ENCODE data around the gene EGFR. TPM values are rescaled to one million over a fixed set of nuclear protein-coding genes. Genes with fewer than 3 reads are reported as not detected.

The EGFR gene
- total RNA-seq, 1 donor from 2014 or later = 62.7 TPM

DNA sequence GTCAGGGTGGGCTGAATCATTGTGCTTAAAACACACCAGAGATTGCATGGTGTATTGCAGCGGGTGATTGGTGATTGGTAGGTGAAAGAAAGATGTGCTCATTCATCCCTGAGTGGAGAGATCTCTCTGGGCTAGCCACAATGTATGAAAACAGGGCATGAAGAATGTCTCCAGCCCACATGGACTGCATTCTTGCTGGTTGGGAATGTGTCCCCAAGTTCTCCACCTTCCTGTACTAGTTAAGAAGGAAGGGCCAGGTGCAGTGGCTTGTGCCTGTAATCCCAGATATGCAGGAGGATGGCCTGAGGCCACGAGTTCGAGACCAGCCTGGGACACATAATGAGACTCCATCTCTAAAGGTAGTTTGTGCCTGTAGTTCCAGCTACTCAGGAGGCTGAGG, 232.5 kb downstream of the EGFR start:
- Histone ChIP-seq H3K4me3 (no peak overlapping the region), H3K36me3 (no peaks in the 10 kb centered on the region), H3K27me3 (ENCODE audit: low read depth) (peaks cover 11% of the 10 kb centered on the region), H3K27ac (no peak overlapping the region), H3K9me3 (no peaks in the 10 kb centered on the region), H3K4me1 (peaks cover 12% of the 10 kb centered on the region)
- TF ChIP-seq CTCF (IDR thresholded peaks at IDR 0.05) = no peak
- intact Hi-C loops (cut with DNase I) = loop anchor here (10.0 kb wide), 1 partner anchor 477 kb away; no protein-coding TSS in a partner anchor
- DNase-seq (no peak), ATAC-seq (no peak)

GRCh38 chr7:55251911-55252310, 233.1 kb downstream of the EGFR start:
- DNase-seq (no peak), ATAC-seq (no peak)
- no peaks in the 10 kb centered on the region for H3K9me3 ChIP-seq
- H3K4me1 ChIP-seq = peaks cover 12% of the 10 kb centered on the region
- no peaks in the 10 kb centered on the region for H3K36me3 ChIP-seq
- intact Hi-C loops (cut with DNase I) = loop anchor here (10.0 kb wide), 1 partner anchor 477 kb away; no protein-coding TSS in a partner anchor
- peaks cover 11% of the 10 kb centered on the region for H3K27me3 ChIP-seq (ENCODE audit: low read depth)
- no peak overlapping the region for H3K4me3 ChIP-seq
- H3K27ac ChIP-seq = no peak overlapping the region
- TF ChIP-seq CTCF (IDR thresholded peaks at IDR 0.05) = no peak

DNA sequence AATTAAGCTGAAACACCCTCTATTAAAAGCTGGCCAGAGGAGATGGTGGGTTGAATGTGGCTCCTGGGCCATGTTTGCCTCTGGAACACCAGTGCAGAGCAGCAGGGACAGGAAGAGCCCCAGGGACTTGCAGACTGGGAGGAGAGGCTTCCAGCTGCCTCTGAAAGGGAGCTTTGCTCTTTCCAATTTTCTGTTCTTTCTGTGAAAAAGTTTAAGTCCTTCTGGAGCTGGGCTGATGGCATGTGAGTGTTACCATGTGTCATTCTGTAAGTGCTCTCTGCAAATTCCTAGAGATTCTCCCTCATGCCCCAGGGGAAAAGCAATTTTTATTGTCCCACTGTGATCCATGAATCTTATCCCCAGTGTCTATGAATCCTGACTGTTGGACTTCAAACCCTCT, 233.6 kb downstream of the EGFR start:
- H3K4me1 ChIP-seq = peaks cover 12% of the 10 kb centered on the region
- H3K36me3 ChIP-seq = no peaks in the 10 kb centered on the region
- TF ChIP-seq CTCF (IDR thresholded peaks at IDR 0.05) = no peak
- H3K4me3 ChIP-seq = no peak overlapping the region
- peaks cover 11% of the 10 kb centered on the region for H3K27me3 ChIP-seq (ENCODE audit: low read depth)
- H3K9me3 ChIP-seq = no peaks in the 10 kb centered on the region
- no peak overlapping the region for H3K27ac ChIP-seq
- ATAC-seq = no peak
- intact Hi-C loops (cut with DNase I) = loop anchor here (10.0 kb wide), 1 partner anchor 478 kb away; no protein-coding TSS in a partner anchor
- DNase-seq = no peak

- H3K4me3 ChIP-seq = no peak overlapping the region
- ATAC-seq (no peak), DNase-seq (no peak)
- H3K4me1 ChIP-seq = peaks cover 12% of the 10 kb centered on the region
- intact Hi-C loops (cut with DNase I) = loop anchor here (10.0 kb wide), 1 partner anchor 478 kb away; no protein-coding TSS in a partner anchor
- H3K9me3 ChIP-seq = no peaks in the 10 kb centered on the region
- H3K36me3 ChIP-seq = no peaks in the 10 kb centered on the region
- H3K27me3 ChIP-seq (ENCODE audit: low read depth) = peaks cover 14% of the 10 kb centered on the region
- no peak overlapping the region for H3K27ac ChIP-seq
- TF ChIP-seq CTCF (IDR thresholded peaks at IDR 0.05) = no peak
These were observed 234.4 kb downstream of the EGFR start for GRCh38 chr7:55253188-55253587.

- intact Hi-C loops (cut with DNase I) = loop anchor here (10.0 kb wide), 1 partner anchor 479 kb away; no protein-coding TSS in a partner anchor
- Histone ChIP-seq H3K4me3 (peak overlapping the region; percentile 78), H3K4me1 (peaks cover 12% of the 10 kb centered on the region), H3K27me3 (ENCODE audit: low read depth) (peaks cover 17% of the 10 kb centered on the region), H3K36me3 (no peaks in the 10 kb centered on the region), H3K9me3 (no peaks in the 10 kb centered on the region), H3K27ac (no peak overlapping the region)
- ATAC-seq (no peak), DNase-seq (no peak)
- TF ChIP-seq CTCF (IDR thresholded peaks at IDR 0.05) = no peak
These were observed 235.4 kb downstream of the EGFR start for GRCh38 chr7:55254242-55254595.
